ENCODE measurements around the gene KCNF1.

DNA sequence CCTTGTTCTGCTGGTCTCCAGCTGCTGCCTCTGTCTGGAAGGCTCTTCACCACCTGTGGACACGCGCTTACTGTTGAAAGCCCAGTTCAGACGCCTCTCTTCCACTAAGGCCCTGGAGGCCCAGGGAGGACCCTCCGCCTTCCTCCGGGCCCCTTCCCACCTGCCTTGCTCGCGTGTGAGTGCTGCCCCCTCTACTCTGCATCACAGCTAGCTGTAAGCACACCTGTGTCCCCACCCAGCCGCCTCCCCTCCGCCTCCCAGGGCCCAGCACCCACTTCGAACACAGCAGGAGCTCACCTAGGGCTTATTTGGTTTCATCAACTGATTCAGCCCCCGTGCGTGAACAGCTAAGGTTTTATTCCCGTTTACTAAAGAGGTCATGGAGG, 49.7 kb downstream of the KCNF1 start:
- TF ChIP-seq POLR2AphosphoS5 (IDR thresholded peaks at IDR 0.05; ENCODE audit: low read depth, low read length) (no peak), SIN3A (IDR thresholded peaks at IDR 0.05; ENCODE audit: borderline replicate concordance, insufficient read depth, low read length) (no peak), TAF1 (IDR thresholded peaks at IDR 0.05; ENCODE audit: borderline replicate concordance, insufficient read depth, low read length) (no peak)
- TF ChIP-seq, protein P1, sequence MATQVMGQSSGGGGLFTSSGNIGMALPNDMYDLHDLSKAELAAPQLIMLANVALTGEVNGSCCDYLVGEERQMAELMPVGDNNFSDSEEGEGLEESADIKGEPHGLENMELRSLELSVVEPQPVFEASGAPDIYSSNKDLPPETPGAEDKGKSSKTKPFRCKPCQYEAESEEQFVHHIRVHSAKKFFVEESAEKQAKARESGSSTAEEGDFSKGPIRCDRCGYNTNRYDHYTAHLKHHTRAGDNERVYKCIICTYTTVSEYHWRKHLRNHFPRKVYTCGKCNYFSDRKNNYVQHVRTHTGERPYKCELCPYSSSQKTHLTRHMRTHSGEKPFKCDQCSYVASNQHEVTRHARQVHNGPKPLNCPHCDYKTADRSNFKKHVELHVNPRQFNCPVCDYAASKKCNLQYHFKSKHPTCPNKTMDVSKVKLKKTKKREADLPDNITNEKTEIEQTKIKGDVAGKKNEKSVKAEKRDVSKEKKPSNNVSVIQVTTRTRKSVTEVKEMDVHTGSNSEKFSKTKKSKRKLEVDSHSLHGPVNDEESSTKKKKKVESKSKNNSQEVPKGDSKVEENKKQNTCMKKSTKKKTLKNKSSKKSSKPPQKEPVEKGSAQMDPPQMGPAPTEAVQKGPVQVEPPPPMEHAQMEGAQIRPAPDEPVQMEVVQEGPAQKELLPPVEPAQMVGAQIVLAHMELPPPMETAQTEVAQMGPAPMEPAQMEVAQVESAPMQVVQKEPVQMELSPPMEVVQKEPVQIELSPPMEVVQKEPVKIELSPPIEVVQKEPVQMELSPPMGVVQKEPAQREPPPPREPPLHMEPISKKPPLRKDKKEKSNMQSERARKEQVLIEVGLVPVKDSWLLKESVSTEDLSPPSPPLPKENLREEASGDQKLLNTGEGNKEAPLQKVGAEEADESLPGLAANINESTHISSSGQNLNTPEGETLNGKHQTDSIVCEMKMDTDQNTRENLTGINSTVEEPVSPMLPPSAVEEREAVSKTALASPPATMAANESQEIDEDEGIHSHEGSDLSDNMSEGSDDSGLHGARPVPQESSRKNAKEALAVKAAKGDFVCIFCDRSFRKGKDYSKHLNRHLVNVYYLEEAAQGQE (IDR thresholded peaks at IDR 0.05; ENCODE audit: insufficient read depth in 1 of 2, low read depth in 2 of 2, low read length in 2 of 2): no peak
